ENCODE data around the gene SMKR1. TPM values are rescaled to one million over a fixed set of nuclear protein-coding genes. Genes with fewer than 3 reads are reported as not detected.
A peak's percentile ranks its signal among the peaks of the same experiment; 100 is the strongest.

Gene SMKR1
- total and polyA plus RNA-seq, 9 donors = 0.26 to 0.49 (median 0.39) TPM; not detected in 5

DNA sequence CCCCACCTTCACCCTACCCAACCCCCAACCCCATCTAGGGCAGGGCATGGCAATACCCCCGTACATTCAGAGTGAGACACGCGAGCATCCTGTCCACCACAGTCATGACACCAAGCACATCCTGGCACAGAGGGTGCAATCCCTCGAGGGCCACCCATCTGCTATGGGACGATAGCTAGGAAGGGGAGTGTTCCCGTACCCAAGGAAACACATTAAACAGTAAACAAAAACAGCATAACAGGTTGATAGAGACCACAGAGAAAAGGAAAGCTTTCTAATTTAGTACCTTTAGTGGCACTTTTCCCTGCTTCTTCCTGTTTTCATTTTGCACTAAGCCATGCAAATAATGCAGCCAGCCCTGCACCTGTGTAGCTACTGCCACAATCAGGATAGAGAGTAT, 2.3 kb upstream of the SMKR1 start:
- Histone ChIP-seq H3K4me3 (ENCODE audit: low read length) (no peak overlapping the region), H3K27ac (ENCODE audit: low read length) (no peak overlapping the region), H3K4me1 (ENCODE audit: control insufficient read depth, insufficient read depth, low read length) (peaks cover 10% of the 10 kb centered on the region), H3K36me3 (ENCODE audit: control insufficient read depth, insufficient read depth, low read length) (no peaks in the 10 kb centered on the region), H3K9me3 (replicated peaks; ENCODE audit: control insufficient read depth, low read depth, low read length) (no peaks in the 10 kb centered on the region), H3K27me3 (ENCODE audit: control insufficient read depth, insufficient read depth, low read length) (peaks cover 20% of the 10 kb centered on the region)
- WGBS (ENCODE audit: insufficient coverage) = 80% methylated on average over 1 of the region's 6 CpGs
- no peak for DNase-seq

GRCh38 chr7:129502708-129503685, 666 bp downstream of the SMKR1 start:
- Histone ChIP-seq H3K36me3 (ENCODE audit: control insufficient read depth, insufficient read depth, low read length) (no peaks in the 10 kb centered on the region), H3K27me3 (ENCODE audit: control insufficient read depth, insufficient read depth, low read length) (peaks cover 20% of the 10 kb centered on the region), H3K27ac (ENCODE audit: low read length) (no peak overlapping the region), H3K4me3 (ENCODE audit: low read length) (peak overlapping the region; percentile 51), H3K9me3 (replicated peaks; ENCODE audit: control insufficient read depth, low read depth, low read length) (no peaks in the 10 kb centered on the region), H3K4me1 (ENCODE audit: control insufficient read depth, insufficient read depth, low read length) (peaks cover 10% of the 10 kb centered on the region)
- DNase-seq = no peak
- 8% methylated on average over 57 of the region's 58 CpGs for WGBS (ENCODE audit: insufficient coverage)

- Histone ChIP-seq H3K9me3 (replicated peaks; ENCODE audit: control insufficient read depth, low read depth, low read length) (no peaks in the 10 kb centered on the region), H3K36me3 (ENCODE audit: control insufficient read depth, insufficient read depth, low read length) (no peaks in the 10 kb centered on the region), H3K27me3 (ENCODE audit: control insufficient read depth, insufficient read depth, low read length) (peaks cover 20% of the 10 kb centered on the region), H3K4me1 (ENCODE audit: control insufficient read depth, insufficient read depth, low read length) (peaks cover 10% of the 10 kb centered on the region), H3K27ac (ENCODE audit: low read length) (no peak overlapping the region), H3K4me3 (ENCODE audit: low read length) (no peak overlapping the region)
- WGBS (ENCODE audit: insufficient coverage) = 97% methylated on average over 5 of the region's 8 CpGs
- no peak for DNase-seq
Observed at GRCh38 chr7:129503725-129504124, 1.4 kb downstream of the SMKR1 start.

DNA sequence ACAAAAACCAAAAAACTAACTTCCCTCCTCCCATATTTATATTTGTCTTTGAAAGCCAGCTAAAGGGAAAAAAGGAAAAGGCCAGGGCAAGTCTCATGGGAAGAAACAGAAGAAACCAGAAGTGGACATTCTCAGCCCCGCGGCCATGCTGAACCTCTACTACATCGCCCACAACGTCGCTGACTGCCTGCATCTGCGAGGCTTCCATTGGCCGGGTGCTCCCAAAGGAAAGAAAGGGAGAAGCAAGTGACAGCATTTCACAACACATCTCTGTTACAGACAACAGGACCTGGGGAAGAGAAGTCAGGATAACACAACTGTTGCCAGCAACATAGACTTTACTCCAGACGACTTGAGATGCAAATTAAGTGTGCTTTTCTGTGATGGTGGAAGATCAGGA, 9.9 kb downstream of the SMKR1 start:
- Histone ChIP-seq H3K27ac (ENCODE audit: low read length) (no peak overlapping the region), H3K36me3 (ENCODE audit: control insufficient read depth, insufficient read depth, low read length) (no peaks in the 10 kb centered on the region), H3K4me1 (ENCODE audit: control insufficient read depth, insufficient read depth, low read length) (no peaks in the 10 kb centered on the region), H3K9me3 (replicated peaks; ENCODE audit: control insufficient read depth, low read depth, low read length) (no peaks in the 10 kb centered on the region), H3K4me3 (ENCODE audit: low read length) (no peak overlapping the region), H3K27me3 (ENCODE audit: control insufficient read depth, insufficient read depth, low read length) (peaks cover 6% of the 10 kb centered on the region)
- DNase-seq = no peak
- 93% methylated on average over 2 of the region's 8 CpGs for WGBS (ENCODE audit: insufficient coverage)

DNA sequence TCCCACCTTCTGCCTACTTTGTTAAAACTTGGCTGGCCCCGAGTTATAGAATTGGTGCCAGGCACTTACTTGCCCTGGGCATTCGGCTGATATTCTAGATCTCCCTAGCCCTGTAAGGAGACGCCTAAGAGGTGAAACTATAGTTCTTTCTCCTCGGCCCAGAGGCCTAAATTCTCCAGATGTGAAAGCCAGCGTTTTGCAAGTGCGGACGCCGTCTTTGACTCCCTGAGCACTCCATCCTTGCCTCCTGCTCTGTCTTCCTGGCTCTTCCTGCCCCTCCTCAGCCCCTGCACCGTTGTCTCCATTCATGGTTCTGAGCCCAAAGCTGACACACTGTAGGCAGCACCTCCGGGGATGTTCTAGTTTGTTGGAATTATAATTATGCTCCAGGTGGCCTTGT, 11.2 kb downstream of the SMKR1 start:
- Histone ChIP-seq H3K27ac (ENCODE audit: low read length) (no peak overlapping the region), H3K9me3 (replicated peaks; ENCODE audit: control insufficient read depth, low read depth, low read length) (no peaks in the 10 kb centered on the region), H3K4me3 (ENCODE audit: low read length) (no peak overlapping the region), H3K36me3 (ENCODE audit: control insufficient read depth, insufficient read depth, low read length) (no peaks in the 10 kb centered on the region), H3K4me1 (ENCODE audit: control insufficient read depth, insufficient read depth, low read length) (no peaks in the 10 kb centered on the region), H3K27me3 (ENCODE audit: control insufficient read depth, insufficient read depth, low read length) (peaks cover 6% of the 10 kb centered on the region)
- WGBS (ENCODE audit: insufficient coverage) = 85% methylated on average over 8 of the region's 10 CpGs
- DNase-seq = no peak

DNA sequence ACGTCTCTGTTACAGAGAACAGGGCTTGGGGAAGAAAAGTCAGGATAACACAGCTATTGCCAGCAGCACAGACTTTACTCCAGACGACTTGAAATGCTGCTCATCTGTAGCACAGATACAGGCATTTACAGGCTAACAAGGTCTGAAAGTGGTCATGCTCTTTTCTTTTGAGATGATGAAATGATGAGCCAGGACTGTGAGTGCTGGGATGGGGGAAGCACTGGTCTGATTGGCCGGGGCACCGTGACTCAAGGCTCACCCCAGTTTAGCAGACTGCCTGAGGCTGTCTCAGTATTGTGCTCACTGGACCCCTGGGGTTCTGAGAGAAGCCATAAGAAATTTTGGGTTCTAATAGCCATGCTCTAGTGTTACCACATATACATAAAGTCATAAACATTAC, 12.4 kb downstream of the SMKR1 start:
- Histone ChIP-seq H3K4me3 (ENCODE audit: low read length) (no peak overlapping the region), H3K27ac (ENCODE audit: low read length) (no peak overlapping the region), H3K9me3 (replicated peaks; ENCODE audit: control insufficient read depth, low read depth, low read length) (no peaks in the 10 kb centered on the region), H3K36me3 (ENCODE audit: control insufficient read depth, insufficient read depth, low read length) (no peaks in the 10 kb centered on the region), H3K27me3 (ENCODE audit: control insufficient read depth, insufficient read depth, low read length) (peaks cover 8% of the 10 kb centered on the region), H3K4me1 (ENCODE audit: control insufficient read depth, insufficient read depth, low read length) (no peaks in the 10 kb centered on the region)
- WGBS (ENCODE audit: insufficient coverage) = no CpG with 5 or more reads among the region's 4 CpGs
- no peak for DNase-seq

DNA sequence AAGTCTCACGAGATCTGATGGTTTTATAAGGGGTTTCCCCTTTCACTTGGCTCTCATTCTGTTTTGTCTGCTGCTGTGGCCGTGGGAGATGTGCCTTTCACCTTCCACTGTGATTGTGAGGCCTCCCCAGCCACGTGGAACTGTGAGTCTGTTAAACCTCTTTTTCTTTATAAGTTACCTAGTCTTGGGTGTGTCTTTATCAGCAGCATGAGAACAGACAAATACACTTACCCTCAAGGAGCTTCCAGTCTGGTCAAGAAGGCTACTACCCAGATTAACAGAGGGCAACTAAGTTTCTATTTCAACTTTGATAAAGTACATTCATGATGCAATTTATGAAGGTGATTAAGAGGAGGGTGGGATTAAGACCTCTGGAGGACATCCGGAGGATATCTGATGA, 13.1 kb downstream of the SMKR1 start:
- Histone ChIP-seq H3K27ac (ENCODE audit: low read length) (no peak overlapping the region), H3K36me3 (ENCODE audit: control insufficient read depth, insufficient read depth, low read length) (no peaks in the 10 kb centered on the region), H3K4me1 (ENCODE audit: control insufficient read depth, insufficient read depth, low read length) (no peaks in the 10 kb centered on the region), H3K4me3 (ENCODE audit: low read length) (no peak overlapping the region), H3K27me3 (ENCODE audit: control insufficient read depth, insufficient read depth, low read length) (peaks cover 11% of the 10 kb centered on the region), H3K9me3 (replicated peaks; ENCODE audit: control insufficient read depth, low read depth, low read length) (no peaks in the 10 kb centered on the region)
- no CpG with 5 or more reads among the region's 4 CpGs for WGBS (ENCODE audit: insufficient coverage)
- DNase-seq = no peak

- Histone ChIP-seq H3K27ac (ENCODE audit: low read length) (no peak overlapping the region), H3K36me3 (ENCODE audit: control insufficient read depth, insufficient read depth, low read length) (no peaks in the 10 kb centered on the region), H3K9me3 (replicated peaks; ENCODE audit: control insufficient read depth, low read depth, low read length) (no peaks in the 10 kb centered on the region), H3K4me3 (ENCODE audit: low read length) (no peak overlapping the region), H3K27me3 (ENCODE audit: control insufficient read depth, insufficient read depth, low read length) (peaks cover 19% of the 10 kb centered on the region), H3K4me1 (ENCODE audit: control insufficient read depth, insufficient read depth, low read length) (no peaks in the 10 kb centered on the region)
- WGBS (ENCODE audit: insufficient coverage) = no CpG with 5 or more reads among the region's 6 CpGs
- no peak for DNase-seq
Observed at GRCh38 chr7:129517931-129518330, 15.6 kb downstream of the SMKR1 start.

DNA sequence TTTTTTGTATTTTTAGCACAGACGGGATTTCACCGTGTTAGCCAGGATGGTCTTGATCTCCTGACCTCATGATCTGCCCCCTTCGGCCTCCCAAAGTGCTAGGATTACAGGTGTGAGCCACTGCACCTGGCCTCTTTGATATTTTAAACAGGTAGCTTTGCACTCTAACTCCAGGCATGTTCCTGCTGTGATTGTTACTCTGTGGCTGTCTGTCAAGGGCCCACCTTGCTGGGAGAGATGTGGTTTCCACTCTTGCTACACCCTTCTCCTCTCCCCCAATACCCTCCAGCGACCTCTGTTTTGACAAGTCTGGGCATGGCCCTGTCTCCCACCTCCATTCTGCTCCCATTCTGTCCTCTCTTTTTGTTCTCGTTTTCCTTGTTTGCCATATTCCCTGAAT, 17.1 kb downstream of the SMKR1 start:
- H3K4me1 ChIP-seq (ENCODE audit: control insufficient read depth, insufficient read depth, low read length) = no peaks in the 10 kb centered on the region
- DNase-seq = no peak
- no peaks in the 10 kb centered on the region for H3K36me3 ChIP-seq (ENCODE audit: control insufficient read depth, insufficient read depth, low read length)
- H3K27me3 ChIP-seq (ENCODE audit: control insufficient read depth, insufficient read depth, low read length) = peaks cover 17% of the 10 kb centered on the region
- WGBS (ENCODE audit: insufficient coverage) = 21% methylated on average over 4 of the region's 5 CpGs
- no peak overlapping the region for H3K27ac ChIP-seq (ENCODE audit: low read length)
- no peak overlapping the region for H3K4me3 ChIP-seq (ENCODE audit: low read length)
- no peaks in the 10 kb centered on the region for H3K9me3 ChIP-seq (replicated peaks; ENCODE audit: control insufficient read depth, low read depth, low read length)

DNA sequence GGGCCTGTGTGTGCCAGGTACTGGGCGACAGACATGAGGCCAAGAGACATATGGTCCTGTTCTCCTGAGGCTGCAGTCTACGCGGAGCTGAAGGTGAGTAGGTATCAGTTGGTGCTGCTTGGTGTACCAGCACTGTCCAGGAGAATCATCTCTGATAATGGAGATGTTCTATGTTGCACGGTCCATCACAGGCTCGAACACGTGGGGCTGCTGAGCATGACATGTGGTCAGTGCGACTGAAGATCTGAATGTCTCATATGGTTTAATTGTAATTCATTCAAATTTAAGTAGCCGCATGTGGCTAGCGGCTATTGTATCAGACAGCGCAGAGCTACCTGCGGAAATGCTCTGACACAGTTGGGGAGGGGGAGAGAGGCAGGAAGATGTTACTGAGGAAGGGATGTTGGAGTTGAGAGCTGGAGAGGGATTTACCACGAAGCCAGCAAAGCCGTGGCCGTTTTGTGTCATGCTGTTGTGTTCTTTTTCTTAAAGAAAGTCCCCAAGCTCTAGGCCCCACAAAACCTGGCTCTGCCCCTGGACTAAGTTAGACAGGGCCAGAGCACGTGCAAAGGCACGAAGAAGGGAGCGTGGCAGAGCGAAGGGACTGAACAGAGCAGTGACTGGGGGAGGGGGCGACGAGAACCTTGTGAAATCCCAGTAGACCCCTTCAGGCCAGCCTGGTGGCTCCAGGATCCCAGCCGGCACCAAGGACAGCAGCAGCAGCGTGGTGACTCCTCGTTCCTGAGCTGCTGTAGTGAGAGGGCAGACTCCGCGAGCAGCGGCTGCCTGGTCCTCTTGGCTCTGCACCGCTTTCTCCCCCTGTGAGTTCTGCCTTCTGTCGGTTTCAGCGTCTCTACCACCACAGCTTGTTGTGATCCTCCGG, 20.0 kb downstream of the SMKR1 start:
- H3K4me3 ChIP-seq (ENCODE audit: low read length) = no peak overlapping the region
- H3K9me3 ChIP-seq (replicated peaks; ENCODE audit: control insufficient read depth, low read depth, low read length) = no peaks in the 10 kb centered on the region
- no peak for DNase-seq
- no peaks in the 10 kb centered on the region for H3K36me3 ChIP-seq (ENCODE audit: control insufficient read depth, insufficient read depth, low read length)
- WGBS (ENCODE audit: insufficient coverage) = 40% methylated on average over 28 of the region's 30 CpGs
- H3K27me3 ChIP-seq (ENCODE audit: control insufficient read depth, insufficient read depth, low read length) = peaks cover 20% of the 10 kb centered on the region
- no peaks in the 10 kb centered on the region for H3K4me1 ChIP-seq (ENCODE audit: control insufficient read depth, insufficient read depth, low read length)
- no peak overlapping the region for H3K27ac ChIP-seq (ENCODE audit: low read length)

Measured in muscle of leg (tissue), 11 donors.